Measurements from ENCODE around the gene GLIS1. TPM values are rescaled to one million over a fixed set of nuclear protein-coding genes. Genes with fewer than 3 reads are reported as not detected.
A peak's percentile ranks its signal among the peaks of the same experiment; 100 is the strongest.

Gene GLIS1
- total and polyA plus RNA-seq, 10 of the 15 experiments (the other 5 are each of a cell fraction or from before 2014, with no cell fraction given), result not detected

DNA sequence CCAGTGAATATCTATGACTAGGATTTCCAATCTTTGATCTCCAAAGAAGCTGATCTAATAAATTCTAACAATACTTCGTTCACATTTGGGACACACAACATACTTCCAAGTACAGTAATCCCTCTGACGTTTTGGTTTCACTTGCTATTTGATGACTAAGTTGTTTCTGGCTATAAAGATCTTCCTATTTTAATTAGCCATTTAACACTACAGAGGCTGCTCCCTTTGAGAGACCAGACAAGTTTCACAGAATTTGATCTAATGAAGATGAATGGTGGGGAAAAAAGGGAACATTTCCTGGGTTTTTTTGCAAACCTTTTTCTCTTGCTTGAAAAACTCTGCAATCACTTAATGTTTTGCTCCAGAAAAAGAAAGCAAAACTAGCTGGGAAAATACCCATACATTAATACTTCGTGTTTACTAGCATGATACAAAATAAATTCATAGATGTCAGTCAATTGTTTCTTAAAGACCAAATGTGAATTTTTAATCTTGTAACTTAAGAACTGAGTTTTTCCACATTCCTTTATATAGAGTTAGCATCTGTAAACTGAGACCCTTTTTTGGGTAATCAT, 28.0 kb upstream of the GLIS1 start:
- ChIA-PET POLR2A (no interaction called here), CTCF (interaction anchor here (1.1 to 1.4 kb wide), 5 partner anchors 11 to 282 kb away, joined by 3 to 5 read pairs (median 3); no protein-coding TSS in a partner anchor), RAD21 (ENCODE audit: unreplicated experiment) (no interaction called here), SMC1A (ENCODE audit: uncharacterized antibody, unreplicated experiment) (interaction anchor here (0.5 kb wide), 1 partner anchor 193 kb away, joined by 3 read pairs; no protein-coding TSS in a partner anchor)
- peak overlapping the region; percentile 40; the same call in 1 of the 2 replicates for H3K27ac ChIP-seq (ENCODE audit: control insufficient read depth, insufficient read depth)
- no TSS peak for BruUV-seq (replicated peaks)
- DNase-seq (ENCODE audit: low read depth, low spot score) (no peak), ATAC-seq (0 out of 3 replicates have a peak, but pooled peaks have one; percentile 25), FAIRE-seq (no peak)
- TF ChIP-seq MTA3 (IDR thresholded peaks at IDR 0.05; ENCODE audit: borderline replicate concordance, low read length) (no peak), PKNOX1 (IDR thresholded peaks at IDR 0.05) (peak; percentile 66; the same call in 1 of the 2 replicates)
- H3K79me2 ChIP-seq (ENCODE audit: control insufficient read depth, insufficient read depth, low read length), result no peaks in the 10 kb centered on the region
- peaks cover 3% of the 10 kb centered on the region; the same call in 1 of the 2 replicates for H3K4me1 ChIP-seq (ENCODE audit: control insufficient read depth, insufficient read depth, low read length)
- intact Hi-C loops (cut with micrococcal nuclease; ENCODE audit: unreplicated experiment) (no loop called here), in situ Hi-C loops (cut with MboI) (no loop called here)
- 0 out of 2 replicates have a peak overlapping the region, but pooled peaks have one; percentile 3 for H3K4me3 ChIP-seq
- H3K36me3 ChIP-seq (ENCODE audit: control insufficient read depth in 2 of 2, insufficient read depth in 2 of 2, low read length in 1 of 2), result peaks cover 0 to 4% of the 10 kb centered on the region in 2 experiments; a peak in 1 of 4 replicates
- H3K27me3 ChIP-seq (replicated peaks in 1 of 2; ENCODE audit: control insufficient read depth in 2 of 2, insufficient read depth in 2 of 2, low read length in 1 of 2), result no peaks in the 10 kb centered on the region
- WGBS (ENCODE audit: insufficient coverage, insufficient replicate concordance, low lambda C conversion rate, missing lambda C conversion rate), result 1% methylated on average over 3 of the region's 3 CpGs
- H2AFZ ChIP-seq (ENCODE audit: control insufficient read depth, low read depth, low read length), result peak overlapping the region; percentile 55
- H3K9me3 ChIP-seq (replicated peaks; ENCODE audit: control insufficient read depth, insufficient read depth, low read length), result no peaks in the 10 kb centered on the region
- no peaks in the 10 kb centered on the region for H4K20me1 ChIP-seq (ENCODE audit: control insufficient read depth, insufficient read depth)
- 0 out of 2 replicates have a peak overlapping the region, but pooled peaks have one; percentile 11 for H3K4me2 ChIP-seq (ENCODE audit: control insufficient read depth, insufficient read depth)
- no peak overlapping the region for H3K9ac ChIP-seq (ENCODE audit: control insufficient read depth, insufficient read depth, low read length)

DNA sequence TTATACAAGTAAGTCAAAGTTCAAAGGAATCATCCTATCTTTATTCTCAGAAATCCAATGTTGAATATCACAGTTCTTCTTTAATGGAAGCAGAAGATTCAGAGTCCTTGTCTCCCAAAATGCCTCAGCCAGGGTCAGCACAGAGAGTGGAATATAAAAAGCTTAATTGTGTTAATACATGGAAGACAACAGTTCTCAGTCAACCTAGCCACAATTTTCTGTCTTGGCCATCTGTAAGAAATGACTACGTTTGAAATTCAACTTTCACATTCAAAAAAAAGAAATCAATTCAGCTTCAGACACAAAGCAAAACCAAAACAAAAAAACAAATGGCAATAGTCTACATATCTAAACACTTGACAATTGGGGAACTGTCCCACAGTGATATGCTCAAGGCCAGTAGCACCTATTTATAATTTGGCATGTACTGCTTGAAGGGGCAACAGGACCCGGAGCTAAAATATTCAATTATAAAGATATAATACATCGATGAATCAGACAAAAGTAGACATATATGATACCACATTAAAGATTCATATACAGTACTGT, 27.3 kb upstream of the GLIS1 start:
- SMC1A ChIA-PET (ENCODE audit: uncharacterized antibody, unreplicated experiment), result no interaction called here
- peaks cover 3% of the 10 kb centered on the region; the same call in 1 of the 2 replicates for H3K4me1 ChIP-seq (ENCODE audit: control insufficient read depth, insufficient read depth, low read length)
- POLR2A ChIA-PET, result no interaction called here
- H3K36me3 ChIP-seq (ENCODE audit: control insufficient read depth in 2 of 2, insufficient read depth in 2 of 2, low read length in 1 of 2), result peaks cover 0 to 4% of the 10 kb centered on the region in 2 experiments; a peak in 1 of 4 replicates
- H4K20me1 ChIP-seq (ENCODE audit: control insufficient read depth, insufficient read depth), result no peaks in the 10 kb centered on the region
- no peaks in the 10 kb centered on the region for H3K79me2 ChIP-seq (ENCODE audit: control insufficient read depth, insufficient read depth, low read length)
- no peaks in the 10 kb centered on the region for H3K9me3 ChIP-seq (replicated peaks; ENCODE audit: control insufficient read depth, insufficient read depth, low read length)
- RAD21 ChIA-PET (ENCODE audit: unreplicated experiment), result no interaction called here
- H3K4me3 ChIP-seq, result no peak overlapping the region
- WGBS (ENCODE audit: insufficient coverage, insufficient replicate concordance, low lambda C conversion rate, missing lambda C conversion rate), result 70% methylated on average over 3 of the region's 3 CpGs
- no peaks in the 10 kb centered on the region for H3K27me3 ChIP-seq (replicated peaks in 1 of 2; ENCODE audit: control insufficient read depth in 2 of 2, insufficient read depth in 2 of 2, low read length in 1 of 2)
- in situ Hi-C loops (cut with MboI) (no loop called here), intact Hi-C loops (cut with micrococcal nuclease; ENCODE audit: unreplicated experiment) (no loop called here)
- peak overlapping the region; percentile 40; the same call in 1 of the 2 replicates for H3K27ac ChIP-seq (ENCODE audit: control insufficient read depth, insufficient read depth)
- TF ChIP-seq NBN (IDR thresholded peaks at IDR 0.05) (no peak), ETV6 (conservative IDR thresholded peaks at IDR 0.05 in 1 of 2, IDR thresholded peaks at IDR 0.05 in 1 of 2; ENCODE audit: borderline replicate concordance in 1 of 2, low read depth in 1 of 2) (0 out of 4 replicates have a peak, but pooled peaks of 1 of the 2 experiments have one; percentile 24), SPI1 (IDR thresholded peaks at IDR 0.05; ENCODE audit: borderline replicate concordance, insufficient read depth, low read depth, low read length) (0 out of 2 replicates have a peak, but pooled peaks have one; percentile 10)
- BruUV-seq (replicated peaks), result no TSS peak
- CTCF ChIA-PET, result interaction anchor here (1.1 to 1.4 kb wide), 4 partner anchors 11 to 281 kb away, joined by 3 to 5 read pairs (median 4); no protein-coding TSS in a partner anchor
- H3K4me2 ChIP-seq (ENCODE audit: control insufficient read depth, insufficient read depth), result no peak overlapping the region
- H2AFZ ChIP-seq (ENCODE audit: control insufficient read depth, low read depth, low read length), result peak overlapping the region; percentile 55; the same call in 1 of the 2 replicates
- no peak for DNase-seq (ENCODE audit: low read depth, low spot score)
- H3K9ac ChIP-seq (ENCODE audit: control insufficient read depth, insufficient read depth, low read length), result no peak overlapping the region
- FAIRE-seq, result no peak
- peak; percentile 46 for ATAC-seq

All from GM12878 (cell line).